Endothelial cell of umbilical vein (primary cell): ENCODE data around the gene SCAF11. TPM values are rescaled to one million over a fixed set of nuclear protein-coding genes. Genes with fewer than 3 reads are reported as not detected.

Source experiments
- BruUV-seq: library from RNA; stranded (reverse); fragments of 400-500 nt; replicated peaks from 2 replicates; lab custom pipeline; 2021; lab: Mats Ljungman, UMichigan
- CTCF ChIA-PET: fragments of 300-600, 350-600 bp; sonication (Branson Sonifier 250); formaldehyde crosslinking; loops from one replicate; lab custom pipeline; 2021; ENCODE audit warnings: antibody characterized with exemption, inconsistent platforms; lab: Charles Lee
- POLR2A ChIA-PET: fragments of 300-600, 350-600 bp; sonication (Branson Sonifier 250); formaldehyde crosslinking; loops from one replicate; lab custom pipeline; 2021; ENCODE audit warnings: antibody characterized with exemption, inconsistent platforms; lab: Charles Lee
- DNase-seq: peaks from one replicate; pipeline ENCODE4 v3.0.0-alpha.2; 2011; ENCODE audit warnings: low read depth, low spot score
- FAIRE-seq: peaks from 2 replicates; lab custom pipeline; 2011; peaks lifted over from hg19 to GRCh38; lab: Jason Lieb, UNC
- H2AFZ ChIP-seq: 2 replicates; pipeline ENCODE4 v1.6.0; 2012; ENCODE audit warnings: low read depth, low read length, control low read depth, inconsistent platforms
- H3K27ac ChIP-seq: 2 replicates; pipeline ENCODE4 v1.5.1; 2011; ENCODE audit warnings: low read depth, mild to moderate bottlenecking, control low read depth, low read length, moderate library complexity; ENCODE audit not compliant: insufficient read depth
- H3K27me3 ChIP-seq, 2 experiments: 2 replicates each; pipeline versions ENCODE4 v1.6.0 to v1.6.1; 2011; ENCODE audit warnings: low read length in 2 of 2, mixed read lengths in 1 of 2; ENCODE audit not compliant: control insufficient read depth in 2 of 2, insufficient read depth in 2 of 2
- H3K36me3 ChIP-seq, 2 experiments: 2 replicates in 1 of 2; 3 replicates in 1 of 2; pipeline ENCODE4 v1.5.1; 2011; ENCODE audit warnings: low read length in 2 of 2, mild to moderate bottlenecking in 1 of 2, moderate library complexity in 1 of 2; ENCODE audit not compliant: control insufficient read depth in 2 of 2, insufficient read depth in 2 of 2; ENCODE audit errors: extremely low read depth in 1 of 2
- H3K4me1 ChIP-seq: 3 replicates; pipeline ENCODE4 v1.5.1; 2011; ENCODE audit warnings: mild to moderate bottlenecking, low read length; ENCODE audit not compliant: control insufficient read depth, insufficient read depth; ENCODE audit errors: extremely low read depth
- H3K4me2 ChIP-seq: 2 replicates; pipeline ENCODE4 v1.6.1; 2011; ENCODE audit warnings: low read length, control low read depth, mixed read lengths; ENCODE audit not compliant: insufficient read depth
- H3K4me3 ChIP-seq, 3 experiments: fragments of 200-600 bp in 1 of 3; sonication (generic), shearing (Covaris generic) in 1 of 3; replicated peaks in 1 of 3; 2 replicates each; pipeline ENCODE4 v1.5.1; 2011 to 2016; ENCODE audit warnings: control low read depth in 3 of 3, low read length in 3 of 3, mild to moderate bottlenecking in 2 of 3, inconsistent platforms in 1 of 3, low read depth in 1 of 3, moderate library complexity in 1 of 3; ENCODE audit not compliant: insufficient read depth in 1 of 3
- H3K79me2 ChIP-seq: 2 replicates; pipeline ENCODE4 v1.6.0; 2012; ENCODE audit warnings: low read length, inconsistent platforms; ENCODE audit not compliant: control insufficient read depth, insufficient read depth
- H3K9ac ChIP-seq: replicated peaks from 2 replicates; pipeline ENCODE3; 2011; ENCODE audit warnings: low read length, control low read depth; ENCODE audit not compliant: insufficient read depth; ENCODE audit errors: extremely low read depth
- H3K9me1 ChIP-seq: replicated peaks from 3 replicates; pipeline ENCODE4 v1.6.0; 2011; ENCODE audit warnings: mild to moderate bottlenecking, low read length; ENCODE audit not compliant: control insufficient read depth, insufficient read depth; ENCODE audit errors: extremely low read depth
- H3K9me3 ChIP-seq: replicated peaks from 2 replicates; pipeline ENCODE4 v1.5.1; 2012; ENCODE audit warnings: low read length, inconsistent platforms; ENCODE audit not compliant: control insufficient read depth, insufficient read depth
- H4K20me1 ChIP-seq: replicated peaks from 2 replicates; pipeline ENCODE3; 2011; ENCODE audit warnings: mild to moderate bottlenecking, low read length; ENCODE audit not compliant: control insufficient read depth, insufficient read depth; ENCODE audit errors: extremely low read depth
- CTCF ChIP-seq, 2 donors: IDR thresholded peaks; 1 replicate in 1 of 2; 2 replicates in 1 of 2; pipeline ENCODE4 v1.5.1; 2011; ENCODE audit warnings: low read length in 2 of 2, mild to moderate bottlenecking in 2 of 2, moderate library complexity in 2 of 2, control low read depth in 1 of 2, inconsistent platforms in 1 of 2, low read depth in 1 of 2; ENCODE audit not compliant: insufficient read depth in 1 of 2; ENCODE audit errors: extremely low read depth in 1 of 2
- EZH2 ChIP-seq: IDR thresholded peaks from 2 replicates; pipeline ENCODE4 v1.6.1; 2012; ENCODE audit warnings: borderline replicate concordance, low read depth, mild to moderate bottlenecking, moderate library complexity, low read length, inconsistent platforms; ENCODE audit not compliant: severe bottlenecking
- FOS ChIP-seq: IDR thresholded peaks from 2 replicates; pipeline ENCODE4 v1.6.1; 2011; ENCODE audit warnings: mild to moderate bottlenecking, low read length, moderate library complexity, borderline replicate concordance; ENCODE audit not compliant: insufficient read depth
- GATA2 ChIP-seq: IDR thresholded peaks from 2 replicates; pipeline ENCODE4 v1.7.0; 2011; ENCODE audit warnings: low read depth, mild to moderate bottlenecking, moderate library complexity, mixed read lengths, low read length; ENCODE audit not compliant: insufficient read length, insufficient read depth
- JUN ChIP-seq: IDR thresholded peaks from 2 replicates; pipeline ENCODE4 v1.6.1; 2011; ENCODE audit warnings: borderline replicate concordance, low read depth; ENCODE audit not compliant: insufficient read length, insufficient read depth
- MAX ChIP-seq: IDR thresholded peaks from 2 replicates; pipeline ENCODE4 v1.6.1; 2011; ENCODE audit not compliant: insufficient read depth, insufficient read length
- MYC ChIP-seq: IDR thresholded peaks from one replicate; pipeline ENCODE4 v1.6.1; 2011; ENCODE audit warnings: mild to moderate bottlenecking, low read depth, low read length
- POLR2A ChIP-seq: IDR thresholded peaks from 2 replicates; pipeline ENCODE4 v1.6.1; 2012; ENCODE audit warnings: low read depth, mild to moderate bottlenecking, control low read depth, low read length
- POLR2AphosphoS5 ChIP-seq: IDR thresholded peaks from 2 replicates; pipeline ENCODE4 v1.6.1; 2012; ENCODE audit warnings: low read depth, mild to moderate bottlenecking, control low read depth, low read length, moderate library complexity; ENCODE audit not compliant: insufficient read depth
- dilution Hi-C: fragments of 300-500 bp; cut with MboI; formaldehyde crosslinking; loops from one replicate; pipeline ENCODE4 v1.15.0; 2019; ENCODE audit warnings: low sequenced_read_pairs; ENCODE audit not compliant: extremely low pct_ligation_motif_present
- intact Hi-C: fragments of 100-400 bp; cut with micrococcal nuclease; formaldehyde crosslinking; loops from one replicate; pipeline ENCODE4 v1.10.0; 2022
- polyA plus RNA-seq, 4 experiments: library from polyadenylated mRNA; depleted of rRNA in 3 of 4; stranded (reverse) in 3 of 4; unstranded in 1 of 4; fragments of >200 nt; gene quantifications; 2 replicates each; pipeline versions ENCODE4 v1.2.1 to v1.2.3, GENCODE V29; 2011 to 2012; ENCODE audit warnings: missing spikeins in 1 of 4
- total RNA-seq: library from RNA; stranded (reverse); gene quantifications from 2 replicates; pipeline ENCODE4 v1.2.3, GENCODE V29; 2021

The SCAF11 gene
- total and polyA plus RNA-seq, 2 donors (not counting 3 experiments of a cell fraction or from before 2014, with no cell fraction given): 20.9 to 109 TPM

GRCh38 chr12:45975506-45975905, 14.9 kb downstream of the SCAF11 start:
- dilution Hi-C loops: no loop called here
- Histone ChIP-seq H3K4me1 (peaks cover 11% of the 10 kb centered on the region), H3K36me3 (no peaks in the 10 kb centered on the region), H3K27ac (no peak overlapping the region), H4K20me1 (peaks cover 9% of the 10 kb centered on the region), H2AFZ (no peak overlapping the region), H3K27me3 (no peaks in the 10 kb centered on the region), H3K4me2 (no peak overlapping the region), H3K79me2 (peaks cover 90% of the 10 kb centered on the region), H3K9me3 (no peaks in the 10 kb centered on the region), H3K9me1 (no peaks in the 10 kb centered on the region), H3K4me3 (no peak overlapping the region), H3K9ac (no peak overlapping the region)
- no peak for DNase-seq
- no TSS peak for BruUV-seq
- no peak for FAIRE-seq
- intact Hi-C loops: no loop called here
- POLR2A ChIA-PET: no interaction called here
- TF ChIP-seq MAX (no peak), FOS (no peak), GATA2 (no peak), MYC (no peak), EZH2 (no peak), JUN (no peak), CTCF (IDR thresholded peaks at IDR 0.05; ENCODE audit: extremely low read depth in 1 of 2, insufficient read depth in 1 of 2, low read depth in 1 of 2, low read length in 2 of 2) (no peak), POLR2AphosphoS5 (no peak), POLR2A (no peak)
- CTCF ChIA-PET: interaction anchor here (1.2 to 1.3 kb wide), 2 partner anchors 10 to 13 kb away, joined by 3 to 4 read pairs; no protein-coding TSS in a partner anchor
